ENCODE data around the gene ACYP1.

ACYP1 gene

GRCh38 chr14:75016815-75017214 lies 47.0 kb downstream of the ACYP1 start:
- Histone ChIP-seq H3K9me3 (ENCODE audit: control extremely low read depth in 1 of 5, control insufficient read depth in 4 of 5, insufficient read depth in 2 of 5, low read depth in 1 of 5, low read length in 4 of 5) (no peaks in the 10 kb centered on the region), H3K4me3 (ENCODE audit: control insufficient read depth in 1 of 7, extremely low read depth in 1 of 7, insufficient read depth in 4 of 7, low read depth in 2 of 7, low read length in 6 of 7) (no peak overlapping the region), H3K4me1 (ENCODE audit: control extremely low read depth in 1 of 4, control insufficient read depth in 4 of 4, insufficient read depth in 4 of 4, low read length in 3 of 4) (no peaks in the 10 kb centered on the region), H3K27ac (ENCODE audit: insufficient read depth in 1 of 2, low read depth in 1 of 2, low read length in 2 of 2, poor library complexity in 1 of 2, severe bottlenecking in 2 of 2) (no peak overlapping the region), H3K27me3 (replicated peaks in 2 of 5; ENCODE audit: control insufficient read depth in 4 of 5, insufficient read depth in 5 of 5, low read length in 4 of 5) (no peaks in the 10 kb centered on the region), H3K36me3 (ENCODE audit: control insufficient read depth in 4 of 4, insufficient read depth in 4 of 4, low read length in 3 of 4) (peaks cover 5 to 79% (median 58%) of the 10 kb centered on the region in 4 experiments)
- no peak for DNase-seq
- WGBS (ENCODE audit: insufficient coverage): 94% methylated on average over 2 of the region's 3 CpGs
- POLR2A ChIA-PET: no interaction called here
- CTCF ChIA-PET: interaction anchor here (1.3 kb wide), 1 partner anchor 8 kb away, joined by 4 read pairs; no protein-coding TSS in a partner anchor

GRCh38 chr14:75015496-75015895 lies 48.3 kb downstream of the ACYP1 start:
- Histone ChIP-seq H3K27ac (ENCODE audit: insufficient read depth in 1 of 2, low read depth in 1 of 2, low read length in 2 of 2, poor library complexity in 1 of 2, severe bottlenecking in 2 of 2) (no peak overlapping the region), H3K4me1 (ENCODE audit: control extremely low read depth in 1 of 4, control insufficient read depth in 4 of 4, insufficient read depth in 4 of 4, low read length in 3 of 4) (no peaks in the 10 kb centered on the region), H3K36me3 (ENCODE audit: control insufficient read depth in 4 of 4, insufficient read depth in 4 of 4, low read length in 3 of 4) (peaks cover 5 to 81% (median 65%) of the 10 kb centered on the region in 4 experiments), H3K4me3 (ENCODE audit: control insufficient read depth in 1 of 7, extremely low read depth in 1 of 7, insufficient read depth in 4 of 7, low read depth in 2 of 7, low read length in 6 of 7) (no peak overlapping the region), H3K9me3 (ENCODE audit: control extremely low read depth in 1 of 5, control insufficient read depth in 4 of 5, insufficient read depth in 2 of 5, low read depth in 1 of 5, low read length in 4 of 5) (no peaks in the 10 kb centered on the region), H3K27me3 (replicated peaks in 2 of 5; ENCODE audit: control insufficient read depth in 4 of 5, insufficient read depth in 5 of 5, low read length in 4 of 5) (no peaks in the 10 kb centered on the region)
- 98% methylated on average over 3 of the region's 5 CpGs for WGBS (ENCODE audit: insufficient coverage)
- CTCF ChIA-PET: interaction anchor here (1.3 to 1.6 kb wide), 2 partner anchors 8 to 10 kb away, joined by 4 to 5 read pairs; no protein-coding TSS in a partner anchor
- POLR2A ChIA-PET: no interaction called here
- no peak for DNase-seq

GRCh38 chr14:75013290-75013689 lies 50.5 kb downstream of the ACYP1 start:
- Histone ChIP-seq H3K27me3 (replicated peaks in 2 of 5; ENCODE audit: control insufficient read depth in 4 of 5, insufficient read depth in 5 of 5, low read length in 4 of 5) (no peaks in the 10 kb centered on the region), H3K9me3 (ENCODE audit: control extremely low read depth in 1 of 5, control insufficient read depth in 4 of 5, insufficient read depth in 2 of 5, low read depth in 1 of 5, low read length in 4 of 5) (no peaks in the 10 kb centered on the region), H3K27ac (ENCODE audit: insufficient read depth in 1 of 2, low read depth in 1 of 2, low read length in 2 of 2, poor library complexity in 1 of 2, severe bottlenecking in 2 of 2) (no peak overlapping the region), H3K4me1 (ENCODE audit: control extremely low read depth in 1 of 4, control insufficient read depth in 4 of 4, insufficient read depth in 4 of 4, low read length in 3 of 4) (no peaks in the 10 kb centered on the region), H3K4me3 (ENCODE audit: control insufficient read depth in 1 of 7, extremely low read depth in 1 of 7, insufficient read depth in 4 of 7, low read depth in 2 of 7, low read length in 6 of 7) (no peak overlapping the region), H3K36me3 (ENCODE audit: control insufficient read depth in 4 of 4, insufficient read depth in 4 of 4, low read length in 3 of 4) (peaks cover 11 to 84% (median 70%) of the 10 kb centered on the region in 4 experiments)
- DNase-seq: no peak
- WGBS (ENCODE audit: insufficient coverage): 100% methylated on average over 2 of the region's 6 CpGs
- ChIA-PET POLR2A (no interaction called here), CTCF (interaction anchor here (1.0 to 1.1 kb wide), 3 partner anchors 10 to 13 kb away, joined by 3 to 4 read pairs (median 3); partner anchors contain the start of gene EIF2B2)

GRCh38 chr14:75011356-75011994 lies 52.3 kb downstream of the ACYP1 start:
- H3K4me1 ChIP-seq (ENCODE audit: control extremely low read depth in 1 of 4, control insufficient read depth in 4 of 4, insufficient read depth in 4 of 4, low read length in 3 of 4): no peaks in the 10 kb centered on the region
- no peak for DNase-seq
- H3K27ac ChIP-seq (ENCODE audit: insufficient read depth in 1 of 2, low read depth in 1 of 2, low read length in 2 of 2, poor library complexity in 1 of 2, severe bottlenecking in 2 of 2): no peak overlapping the region
- H3K9me3 ChIP-seq (ENCODE audit: control extremely low read depth in 1 of 5, control insufficient read depth in 4 of 5, insufficient read depth in 2 of 5, low read depth in 1 of 5, low read length in 4 of 5): no peaks in the 10 kb centered on the region
- H3K27me3 ChIP-seq (replicated peaks in 2 of 5; ENCODE audit: control insufficient read depth in 4 of 5, insufficient read depth in 5 of 5, low read length in 4 of 5): no peaks in the 10 kb centered on the region
- peaks cover 14 to 89% (median 75%) of the 10 kb centered on the region in 4 experiments for H3K36me3 ChIP-seq (ENCODE audit: control insufficient read depth in 4 of 4, insufficient read depth in 4 of 4, low read length in 3 of 4)
- no peak overlapping the region for H3K4me3 ChIP-seq (ENCODE audit: control insufficient read depth in 1 of 7, extremely low read depth in 1 of 7, insufficient read depth in 4 of 7, low read depth in 2 of 7, low read length in 6 of 7)
- WGBS (ENCODE audit: insufficient coverage): 100% methylated on average over 3 of the region's 4 CpGs
- ChIA-PET POLR2A (no interaction called here), CTCF (no interaction called here)

GRCh38 chr14:75010472-75011093 lies 53.2 kb downstream of the ACYP1 start:
- ChIA-PET CTCF (no interaction called here), POLR2A (no interaction called here)
- Histone ChIP-seq H3K9me3 (ENCODE audit: control extremely low read depth in 1 of 5, control insufficient read depth in 4 of 5, insufficient read depth in 2 of 5, low read depth in 1 of 5, low read length in 4 of 5) (no peaks in the 10 kb centered on the region), H3K4me1 (ENCODE audit: control extremely low read depth in 1 of 4, control insufficient read depth in 4 of 4, insufficient read depth in 4 of 4, low read length in 3 of 4) (no peaks in the 10 kb centered on the region), H3K4me3 (ENCODE audit: control insufficient read depth in 1 of 7, extremely low read depth in 1 of 7, insufficient read depth in 4 of 7, low read depth in 2 of 7, low read length in 6 of 7) (no peak overlapping the region), H3K36me3 (ENCODE audit: control insufficient read depth in 4 of 4, insufficient read depth in 4 of 4, low read length in 3 of 4) (peaks cover 16 to 89% (median 76%) of the 10 kb centered on the region in 4 experiments), H3K27me3 (replicated peaks in 2 of 5; ENCODE audit: control insufficient read depth in 4 of 5, insufficient read depth in 5 of 5, low read length in 4 of 5) (no peaks in the 10 kb centered on the region), H3K27ac (ENCODE audit: insufficient read depth in 1 of 2, low read depth in 1 of 2, low read length in 2 of 2, poor library complexity in 1 of 2, severe bottlenecking in 2 of 2) (no peak overlapping the region)
- WGBS (ENCODE audit: insufficient coverage): 100% methylated on average over 2 of the region's 4 CpGs
- no peak for DNase-seq

GRCh38 chr14:75009176-75009575 lies 54.6 kb downstream of the ACYP1 start:
- Histone ChIP-seq H3K36me3 (ENCODE audit: control insufficient read depth in 4 of 4, insufficient read depth in 4 of 4, low read length in 3 of 4) (peaks cover 16 to 84% (median 68%) of the 10 kb centered on the region in 4 experiments), H3K27me3 (replicated peaks in 2 of 5; ENCODE audit: control insufficient read depth in 4 of 5, insufficient read depth in 5 of 5, low read length in 4 of 5) (no peaks in the 10 kb centered on the region), H3K9me3 (ENCODE audit: control extremely low read depth in 1 of 5, control insufficient read depth in 4 of 5, insufficient read depth in 2 of 5, low read depth in 1 of 5, low read length in 4 of 5) (no peaks in the 10 kb centered on the region), H3K4me1 (ENCODE audit: control extremely low read depth in 1 of 4, control insufficient read depth in 4 of 4, insufficient read depth in 4 of 4, low read length in 3 of 4) (peaks cover 0 to 3% (median 1%) of the 10 kb centered on the region in 4 experiments), H3K27ac (ENCODE audit: insufficient read depth in 1 of 2, low read depth in 1 of 2, low read length in 2 of 2, poor library complexity in 1 of 2, severe bottlenecking in 2 of 2) (no peak overlapping the region), H3K4me3 (ENCODE audit: control insufficient read depth in 1 of 7, extremely low read depth in 1 of 7, insufficient read depth in 4 of 7, low read depth in 2 of 7, low read length in 6 of 7) (no peak overlapping the region)
- 97% methylated on average over 3 of the region's 4 CpGs for WGBS (ENCODE audit: insufficient coverage)
- CTCF ChIA-PET: interaction anchor here (2.5 kb wide), 1 partner anchor 61 kb away, joined by 5 read pairs; no protein-coding TSS in a partner anchor
- DNase-seq: no peak
- POLR2A ChIA-PET: no interaction called here

- no peaks in the 10 kb centered on the region for H3K9me3 ChIP-seq (ENCODE audit: control extremely low read depth in 1 of 5, control insufficient read depth in 4 of 5, insufficient read depth in 2 of 5, low read depth in 1 of 5, low read length in 4 of 5)
- ChIA-PET CTCF (interaction anchor here (1.2 to 1.3 kb wide), 2 partner anchors 13 to 18 kb away, joined by 4 read pairs; no protein-coding TSS in a partner anchor), POLR2A (no interaction called here)
- no peak for DNase-seq
- no peak overlapping the region for H3K4me3 ChIP-seq (ENCODE audit: control insufficient read depth in 1 of 7, extremely low read depth in 1 of 7, insufficient read depth in 4 of 7, low read depth in 2 of 7, low read length in 6 of 7)
- H3K4me1 ChIP-seq (ENCODE audit: control extremely low read depth in 1 of 4, control insufficient read depth in 4 of 4, insufficient read depth in 4 of 4, low read length in 3 of 4): peaks cover 8 to 23% (median 19%) of the 10 kb centered on the region in 4 experiments
- 100% methylated on average over 2 of the region's 3 CpGs for WGBS (ENCODE audit: insufficient coverage)
- H3K27me3 ChIP-seq (replicated peaks in 2 of 5; ENCODE audit: control insufficient read depth in 4 of 5, insufficient read depth in 5 of 5, low read length in 4 of 5): no peaks in the 10 kb centered on the region
- no peak overlapping the region for H3K27ac ChIP-seq (ENCODE audit: insufficient read depth in 1 of 2, low read depth in 1 of 2, low read length in 2 of 2, poor library complexity in 1 of 2, severe bottlenecking in 2 of 2)
- H3K36me3 ChIP-seq (ENCODE audit: control insufficient read depth in 4 of 4, insufficient read depth in 4 of 4, low read length in 3 of 4): peaks cover 16 to 51% (median 45%) of the 10 kb centered on the region in 4 experiments
Observed at GRCh38 chr14:75005357-75005756, 58.5 kb downstream of the ACYP1 start.

Data from common myeloid progenitor, CD34-positive (primary cell).